ENCODE results near the gene OR52M1.

- TF ChIP-seq CTCF (conservative IDR thresholded peaks at IDR 0.05; ENCODE audit: low read depth, low read length) (no peak), EZH2phosphoT487 (IDR thresholded peaks at IDR 0.05; ENCODE audit: borderline replicate concordance, low read length) (no peak)
Observed at GRCh38 chr11:4547416-4547815, 2.4 kb downstream of the OR52M1 start.

All from PC-3 (cell line).